ENCODE measurements around the gene GPR183.

The GPR183 gene

GRCh38 chr13:99312493-99312883 is 5.3 kb upstream of the GPR183 start:
- DNase-seq (ENCODE audit: low spot score), result no peak

- DNase-seq (ENCODE audit: low spot score), result no peak
Observed at GRCh38 chr13:99311748-99312492, 4.7 kb upstream of the GPR183 start.

- no peak for DNase-seq (ENCODE audit: low spot score)
Observed at GRCh38 chr13:99311137-99311536, 3.9 kb upstream of the GPR183 start.

- no peak for DNase-seq (ENCODE audit: low spot score)
Observed at GRCh38 chr13:99310382-99311031, 3.3 kb upstream of the GPR183 start.

- no peak for DNase-seq (ENCODE audit: low spot score)
Observed at GRCh38 chr13:99308471-99309087, 1.4 kb upstream of the GPR183 start.

GRCh38 chr13:99307648-99308339 is 595 bp upstream of the GPR183 start:
- DNase-seq (ENCODE audit: low spot score), result no peak

GRCh38 chr13:99305566-99305965 is 1.6 kb downstream of the GPR183 start:
- DNase-seq (ENCODE audit: low spot score), result no peak

- no peak for DNase-seq (ENCODE audit: low spot score)
Observed at GRCh38 chr13:99305158-99305557, 2.0 kb downstream of the GPR183 start.

- no peak for DNase-seq (ENCODE audit: low spot score)
Observed at GRCh38 chr13:99304541-99304940, 2.7 kb downstream of the GPR183 start.

- DNase-seq (ENCODE audit: low spot score), result no peak
Observed at GRCh38 chr13:99303863-99304521, 3.2 kb downstream of the GPR183 start.

GRCh38 chr13:99302637-99303505 is 4.3 kb downstream of the GPR183 start:
- DNase-seq (ENCODE audit: low spot score), result no peak

- no peak for DNase-seq (ENCODE audit: low spot score)
Observed at GRCh38 chr13:99301913-99302636, 5.1 kb downstream of the GPR183 start.

GRCh38 chr13:99301056-99301838 is 6.0 kb downstream of the GPR183 start:
- no peak for DNase-seq (ENCODE audit: low spot score)

GRCh38 chr13:99299920-99300341 is 7.3 kb downstream of the GPR183 start:
- DNase-seq (ENCODE audit: low spot score), result no peak

- no peak for DNase-seq (ENCODE audit: low spot score)
Observed at GRCh38 chr13:99299256-99299919, 7.8 kb downstream of the GPR183 start.

- DNase-seq (ENCODE audit: low spot score), result no peak
Observed at GRCh38 chr13:99298056-99298455, 9.1 kb downstream of the GPR183 start.

- DNase-seq (ENCODE audit: low spot score), result no peak
Observed at GRCh38 chr13:99297331-99297730, 9.9 kb downstream of the GPR183 start.

GRCh38 chr13:99296398-99296797 is 10.8 kb downstream of the GPR183 start:
- DNase-seq (ENCODE audit: low spot score), result no peak
